HepG2 (cell line): ENCODE results near the gene ELMOD3.

Experiments
- ARID2 ChIP-seq: sonication (generic); formaldehyde crosslinking; IDR thresholded peaks from 2 replicates; pipeline ENCODE4 v1.8.1; 2022; ENCODE audit warnings: mild to moderate bottlenecking, missing genetic modification reagents, borderline replicate concordance
- TF ChIP-seq, protein P1 (sequence below), 2 experiments: IDR thresholded peaks; 2 replicates each; pipeline ENCODE4 v1.6.1; 2011 to 2012; ENCODE audit warnings: low read length in 2 of 2, borderline replicate concordance in 1 of 2, low read depth in 1 of 2, mild to moderate bottlenecking in 1 of 2, moderate library complexity in 1 of 2
- TF ChIP-seq, protein P2 (sequence below): sonication (generic); formaldehyde crosslinking; IDR thresholded peaks from 2 replicates; pipeline ENCODE4 v1.4.0; 2020; ENCODE audit warnings: missing genetic modification reagents, mild to moderate bottlenecking, borderline replicate concordance

DNA sequence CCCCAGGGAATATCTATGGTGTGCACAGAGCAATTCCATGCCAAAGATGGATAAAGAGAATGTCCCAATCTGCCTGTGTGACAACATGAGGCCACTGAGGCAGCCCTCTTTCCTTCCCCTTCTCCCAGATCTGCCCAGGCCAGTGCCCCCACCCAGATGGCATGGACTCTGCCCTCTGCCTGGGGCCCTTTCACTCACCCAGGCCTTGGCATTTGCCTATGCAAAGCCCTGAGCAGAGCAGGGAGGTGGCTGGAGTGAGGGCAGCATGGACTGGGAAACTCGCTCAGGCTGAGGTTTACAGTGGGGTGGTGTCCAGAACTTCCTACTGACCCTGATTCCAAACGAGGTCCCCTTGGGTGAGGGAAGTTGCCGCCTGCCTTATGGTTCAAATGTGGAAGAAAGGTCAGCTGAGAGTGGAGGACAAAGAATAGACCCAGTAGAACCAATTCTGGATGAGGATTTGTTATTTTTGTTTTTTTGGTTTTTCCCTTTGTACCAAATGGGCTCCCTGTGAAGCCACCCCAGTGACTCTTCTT lies 72.8 kb downstream of the ELMOD3 start:
- TF ChIP-seq ARID2 (CRISPR knock-in tag) = no peak
- TF ChIP-seq, protein P1, sequence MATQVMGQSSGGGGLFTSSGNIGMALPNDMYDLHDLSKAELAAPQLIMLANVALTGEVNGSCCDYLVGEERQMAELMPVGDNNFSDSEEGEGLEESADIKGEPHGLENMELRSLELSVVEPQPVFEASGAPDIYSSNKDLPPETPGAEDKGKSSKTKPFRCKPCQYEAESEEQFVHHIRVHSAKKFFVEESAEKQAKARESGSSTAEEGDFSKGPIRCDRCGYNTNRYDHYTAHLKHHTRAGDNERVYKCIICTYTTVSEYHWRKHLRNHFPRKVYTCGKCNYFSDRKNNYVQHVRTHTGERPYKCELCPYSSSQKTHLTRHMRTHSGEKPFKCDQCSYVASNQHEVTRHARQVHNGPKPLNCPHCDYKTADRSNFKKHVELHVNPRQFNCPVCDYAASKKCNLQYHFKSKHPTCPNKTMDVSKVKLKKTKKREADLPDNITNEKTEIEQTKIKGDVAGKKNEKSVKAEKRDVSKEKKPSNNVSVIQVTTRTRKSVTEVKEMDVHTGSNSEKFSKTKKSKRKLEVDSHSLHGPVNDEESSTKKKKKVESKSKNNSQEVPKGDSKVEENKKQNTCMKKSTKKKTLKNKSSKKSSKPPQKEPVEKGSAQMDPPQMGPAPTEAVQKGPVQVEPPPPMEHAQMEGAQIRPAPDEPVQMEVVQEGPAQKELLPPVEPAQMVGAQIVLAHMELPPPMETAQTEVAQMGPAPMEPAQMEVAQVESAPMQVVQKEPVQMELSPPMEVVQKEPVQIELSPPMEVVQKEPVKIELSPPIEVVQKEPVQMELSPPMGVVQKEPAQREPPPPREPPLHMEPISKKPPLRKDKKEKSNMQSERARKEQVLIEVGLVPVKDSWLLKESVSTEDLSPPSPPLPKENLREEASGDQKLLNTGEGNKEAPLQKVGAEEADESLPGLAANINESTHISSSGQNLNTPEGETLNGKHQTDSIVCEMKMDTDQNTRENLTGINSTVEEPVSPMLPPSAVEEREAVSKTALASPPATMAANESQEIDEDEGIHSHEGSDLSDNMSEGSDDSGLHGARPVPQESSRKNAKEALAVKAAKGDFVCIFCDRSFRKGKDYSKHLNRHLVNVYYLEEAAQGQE (IDR thresholded peaks at IDR 0.05; ENCODE audit: borderline replicate concordance in 1 of 2, low read depth in 1 of 2, low read length in 2 of 2) = no peak
- TF ChIP-seq, protein P2, sequence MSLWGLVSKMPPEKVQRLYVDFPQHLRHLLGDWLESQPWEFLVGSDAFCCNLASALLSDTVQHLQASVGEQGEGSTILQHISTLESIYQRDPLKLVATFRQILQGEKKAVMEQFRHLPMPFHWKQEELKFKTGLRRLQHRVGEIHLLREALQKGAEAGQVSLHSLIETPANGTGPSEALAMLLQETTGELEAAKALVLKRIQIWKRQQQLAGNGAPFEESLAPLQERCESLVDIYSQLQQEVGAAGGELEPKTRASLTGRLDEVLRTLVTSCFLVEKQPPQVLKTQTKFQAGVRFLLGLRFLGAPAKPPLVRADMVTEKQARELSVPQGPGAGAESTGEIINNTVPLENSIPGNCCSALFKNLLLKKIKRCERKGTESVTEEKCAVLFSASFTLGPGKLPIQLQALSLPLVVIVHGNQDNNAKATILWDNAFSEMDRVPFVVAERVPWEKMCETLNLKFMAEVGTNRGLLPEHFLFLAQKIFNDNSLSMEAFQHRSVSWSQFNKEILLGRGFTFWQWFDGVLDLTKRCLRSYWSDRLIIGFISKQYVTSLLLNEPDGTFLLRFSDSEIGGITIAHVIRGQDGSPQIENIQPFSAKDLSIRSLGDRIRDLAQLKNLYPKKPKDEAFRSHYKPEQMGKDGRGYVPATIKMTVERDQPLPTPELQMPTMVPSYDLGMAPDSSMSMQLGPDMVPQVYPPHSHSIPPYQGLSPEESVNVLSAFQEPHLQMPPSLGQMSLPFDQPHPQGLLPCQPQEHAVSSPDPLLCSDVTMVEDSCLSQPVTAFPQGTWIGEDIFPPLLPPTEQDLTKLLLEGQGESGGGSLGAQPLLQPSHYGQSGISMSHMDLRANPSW (CRISPR knock-in tag) = no peak
